GM21619 (cell line): ENCODE data around the gene ITGB1.
A peak's percentile ranks its signal among the peaks of the same experiment; 100 is the strongest.
"Not testable (repeated sequence)": the region's sequence is repeated elsewhere in the genome, so short reads cannot be mapped to it uniquely, and the experiment has no call there.

Experiments
- ATAC-seq: cut with Tn5 transposase; IDR thresholded peaks from one replicate; pipeline ENCODE4 v1.9.1; 2021; ENCODE audit not compliant: unreplicated experiment

Gene ITGB1

GRCh38 chr10:32958085-32959005 lies at the start of gene ITGB1:
ITGB1 (minus strand) TSS chr10:32958230; CDS start chr10:32935558, 22,672 bp downstream.
- ATAC-seq: peak; percentile 73

- ATAC-seq: no peak
Observed at GRCh38 chr10:33006342-33006887, 48.4 kb upstream of the ITGB1 start.

GRCh38 chr10:33005322-33006301 lies 47.6 kb upstream of the ITGB1 start:
- peak; percentile 74 for ATAC-seq

GRCh38 chr10:33001908-33002492 lies 44.0 kb upstream of the ITGB1 start:
- no peak for ATAC-seq

- not testable (repeated sequence) for ATAC-seq
Observed at GRCh38 chr10:32998060-32998581, 40.1 kb upstream of the ITGB1 start.

- peak; percentile 89 for ATAC-seq
Observed at GRCh38 chr10:32995751-32996150, 37.7 kb upstream of the ITGB1 start.

- no peak for ATAC-seq
Observed at GRCh38 chr10:32995066-32995622, 37.1 kb upstream of the ITGB1 start.

GRCh38 chr10:32994632-32995031 lies 36.6 kb upstream of the ITGB1 start:
- not testable (repeated sequence) for ATAC-seq

- ATAC-seq: not testable (repeated sequence)
Observed at GRCh38 chr10:32992310-32992709, 34.3 kb upstream of the ITGB1 start.

GRCh38 chr10:32990811-32991210 lies 32.8 kb upstream of the ITGB1 start:
- ATAC-seq: no peak

- no peak for ATAC-seq
Observed at GRCh38 chr10:32988604-32989003, 30.6 kb upstream of the ITGB1 start.

- no peak for ATAC-seq
Observed at GRCh38 chr10:32987172-32987571, 29.1 kb upstream of the ITGB1 start.

GRCh38 chr10:32985775-32986350 lies 27.8 kb upstream of the ITGB1 start:
- no peak for ATAC-seq

GRCh38 chr10:32985341-32985764 lies 27.3 kb upstream of the ITGB1 start:
- ATAC-seq: no peak

- ATAC-seq: no peak
Observed at GRCh38 chr10:32984003-32984600, 26.1 kb upstream of the ITGB1 start.

- no peak for ATAC-seq
Observed at GRCh38 chr10:32982911-32983909, 25.2 kb upstream of the ITGB1 start.

GRCh38 chr10:32982293-32982709 lies 24.3 kb upstream of the ITGB1 start:
- no peak for ATAC-seq

GRCh38 chr10:32981760-32982159 lies 23.7 kb upstream of the ITGB1 start:
- ATAC-seq: no peak
